Measurements from ENCODE around the gene CAPN2.
A peak's percentile ranks its signal among the peaks of the same experiment; 100 is the strongest.

Gene CAPN2

DNA sequence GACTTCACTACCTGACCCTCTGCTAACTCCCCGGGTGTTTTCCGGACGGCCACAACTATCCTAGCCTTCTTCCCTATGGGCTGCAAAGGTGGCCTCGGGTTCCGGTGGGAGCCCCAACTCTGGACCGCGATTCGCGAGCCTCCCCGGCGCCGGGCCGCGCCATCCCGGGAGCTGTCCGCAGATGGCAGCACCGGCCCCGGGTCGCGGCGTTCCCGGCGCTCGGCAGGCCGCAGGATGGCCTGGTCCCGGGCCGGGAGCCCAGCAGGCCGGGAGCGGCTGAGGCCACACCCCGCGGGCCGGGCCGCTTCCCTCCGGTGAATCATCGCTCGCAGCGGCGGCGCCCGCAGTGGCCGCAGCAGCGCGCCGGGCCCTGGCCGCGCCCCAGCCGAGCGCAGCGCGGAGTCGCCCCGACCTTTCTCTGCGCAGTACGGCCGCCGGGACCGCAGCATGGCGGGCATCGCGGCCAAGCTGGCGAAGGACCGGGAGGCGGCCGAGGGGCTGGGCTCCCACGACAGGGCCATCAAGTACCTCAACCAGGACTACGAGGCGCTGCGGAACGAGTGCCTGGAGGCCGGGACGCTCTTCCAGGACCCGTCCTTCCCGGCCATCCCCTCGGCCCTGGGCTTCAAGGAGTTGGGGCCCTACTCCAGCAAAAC is at the start of gene CAPN2:
Gene CAPN2, plus strand, starts transcription at position 346 of the 656 bp plus-strand sequence. Its CDS starts 102 bp downstream, at position 448.
- H3K27me3 Mint-ChIP-seq = no peaks in the 10 kb centered on the region
- H3K36me3 Mint-ChIP-seq = peaks cover 5% of the 10 kb centered on the region
- peak within 1 kb of the TSS; percentile 68 for H3K27ac Mint-ChIP-seq
- peaks cover 62% of the 10 kb centered on the region for H3K4me1 Mint-ChIP-seq
- H3K4me3 Mint-ChIP-seq = peak within 1 kb of the TSS; percentile 90
- peak; percentile 83 for ATAC-seq
- H3K9me3 Mint-ChIP-seq = no peaks in the 10 kb centered on the region

DNA sequence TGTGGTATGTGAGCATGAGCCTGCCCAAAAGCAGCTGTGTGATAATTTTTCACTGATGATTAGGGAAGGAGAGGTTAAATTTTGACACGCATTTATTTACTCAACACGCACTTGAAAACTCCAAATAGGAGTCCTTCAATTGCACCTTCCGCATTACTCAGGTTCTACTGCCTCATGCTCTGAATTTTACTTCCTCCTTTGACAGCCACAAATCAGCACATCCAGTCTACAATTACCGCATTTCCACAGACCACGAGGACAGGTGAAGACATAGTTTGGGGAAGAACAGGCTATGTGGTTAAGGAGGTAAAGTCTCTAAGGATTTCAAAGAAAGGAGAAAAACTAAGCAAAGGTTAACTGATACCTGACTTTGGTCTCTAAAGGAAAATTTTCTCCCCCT is 49.4 kb upstream of the CAPN2 start:
- ATAC-seq = peak; percentile 52
- Mint-ChIP-seq H3K4me3 (no peak overlapping the region), H3K27me3 (peaks cover 24% of the 10 kb centered on the region), H3K27ac (no peak overlapping the region), H3K36me3 (no peaks in the 10 kb centered on the region), H3K4me1 (peaks cover 8% of the 10 kb centered on the region), H3K9me3 (no peaks in the 10 kb centered on the region)

DNA sequence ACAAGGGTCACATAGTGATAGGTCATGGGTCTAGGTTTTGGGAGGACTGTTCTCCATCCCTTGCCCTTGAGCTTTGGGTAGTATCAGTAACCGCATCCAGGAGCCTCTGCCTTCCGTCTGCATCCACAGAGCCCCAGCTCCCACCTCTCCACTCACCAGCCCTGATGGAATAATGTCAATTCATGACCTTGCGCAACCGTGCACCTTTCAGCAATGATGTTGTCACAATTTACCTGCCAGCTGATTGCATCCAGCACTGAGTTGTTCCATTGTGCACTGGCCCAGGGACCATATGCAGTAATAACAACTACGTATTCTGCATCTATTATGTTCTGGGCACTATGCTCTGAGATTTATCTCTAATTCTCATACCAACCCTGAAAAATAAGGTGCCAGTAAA is 48.2 kb upstream of the CAPN2 start:
- no peak for ATAC-seq
- H3K27me3 Mint-ChIP-seq = peaks cover 22% of the 10 kb centered on the region
- no peaks in the 10 kb centered on the region for H3K36me3 Mint-ChIP-seq
- no peaks in the 10 kb centered on the region for H3K9me3 Mint-ChIP-seq
- H3K27ac Mint-ChIP-seq = no peak overlapping the region
- no peak overlapping the region for H3K4me3 Mint-ChIP-seq
- H3K4me1 Mint-ChIP-seq = peaks cover 8% of the 10 kb centered on the region

DNA sequence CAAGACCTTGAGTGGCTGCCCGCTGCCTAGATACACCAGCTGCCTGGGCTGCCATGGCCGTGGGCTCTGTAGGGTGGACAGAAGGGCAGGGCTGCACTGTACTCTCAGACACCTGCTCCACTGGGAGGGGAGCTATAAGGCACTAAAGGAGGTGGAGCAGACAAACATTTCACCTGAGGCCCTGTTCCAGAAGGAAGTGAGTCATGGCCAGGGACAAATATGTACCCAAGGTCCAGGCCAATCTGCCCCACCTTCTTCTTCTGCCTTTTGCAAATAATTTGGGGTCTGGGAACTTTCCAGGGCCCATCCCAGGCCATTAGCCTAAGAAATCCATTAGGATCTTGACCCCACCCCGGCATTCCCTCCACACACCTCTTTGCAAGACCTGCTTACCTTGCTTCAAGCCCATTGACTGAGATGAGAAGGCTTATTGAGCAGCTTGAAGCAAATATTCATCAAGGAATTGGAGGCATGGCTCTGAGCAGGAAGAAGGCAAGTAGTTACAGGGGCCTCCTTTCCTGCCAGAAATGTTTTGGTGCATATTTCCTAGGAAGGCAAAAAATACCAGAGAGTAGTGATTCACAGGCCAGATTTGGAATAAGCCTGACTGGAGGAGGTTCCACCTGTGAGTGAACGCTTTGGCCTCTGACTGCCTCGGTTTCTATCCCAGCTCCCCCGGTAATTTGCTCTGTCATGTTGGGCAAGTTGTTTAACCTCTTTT is 46.6 kb upstream of the CAPN2 start, which contains the start of gene CAPN8:
Gene CAPN8, minus strand, starts transcription at position 110 of the 721 bp plus-strand sequence. Its CDS starts 55 bp downstream, at position 55.
- Mint-ChIP-seq H3K27me3 (peaks cover 12% of the 10 kb centered on the region), H3K9me3 (no peaks in the 10 kb centered on the region), H3K36me3 (no peaks in the 10 kb centered on the region), H3K4me3 (no peak within 1 kb of the TSS), H3K4me1 (peaks cover 8% of the 10 kb centered on the region), H3K27ac (no peak within 1 kb of the TSS)
- no peak for ATAC-seq

DNA sequence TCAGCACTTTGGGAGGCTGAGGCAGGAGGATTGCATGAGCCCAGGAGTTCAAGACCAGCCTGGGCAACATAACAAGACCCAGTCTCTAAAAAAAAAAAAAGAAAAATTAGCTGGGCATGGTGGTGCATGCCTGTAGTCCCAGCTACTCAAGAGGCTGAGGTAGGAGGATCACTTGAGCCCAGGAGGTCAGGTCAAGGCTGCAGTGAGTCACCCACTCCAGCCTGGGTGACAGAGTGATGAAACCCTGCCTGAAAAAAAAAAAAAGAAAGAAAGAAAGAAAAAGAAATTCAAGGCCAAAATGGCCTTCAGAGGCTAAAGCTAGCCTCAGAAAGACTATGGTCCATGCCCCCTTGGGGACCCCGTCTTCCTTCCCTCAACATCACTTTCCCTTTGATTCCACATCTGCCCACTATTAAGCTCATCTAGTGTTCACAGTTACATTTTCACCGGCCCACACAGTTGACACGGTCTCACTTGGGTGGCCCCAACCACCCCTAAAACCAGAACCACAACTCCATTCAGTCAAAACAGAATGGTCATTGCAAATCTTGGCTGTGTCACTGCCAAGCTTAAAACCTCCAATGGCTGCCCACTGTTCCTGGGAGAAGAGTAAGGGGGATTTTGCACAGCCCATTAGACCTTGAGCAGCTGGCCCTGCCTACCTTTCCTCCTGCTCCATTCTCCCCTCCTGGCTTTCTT is 44.7 kb upstream of the CAPN2 start:
- Mint-ChIP-seq H3K9me3 (peaks cover 6% of the 10 kb centered on the region), H3K27me3 (peaks cover under 1% of the 10 kb centered on the region), H3K36me3 (peaks cover 6% of the 10 kb centered on the region), H3K4me3 (no peak overlapping the region), H3K4me1 (peaks cover 8% of the 10 kb centered on the region), H3K27ac (no peak overlapping the region)
- peak; percentile 78 for ATAC-seq

DNA sequence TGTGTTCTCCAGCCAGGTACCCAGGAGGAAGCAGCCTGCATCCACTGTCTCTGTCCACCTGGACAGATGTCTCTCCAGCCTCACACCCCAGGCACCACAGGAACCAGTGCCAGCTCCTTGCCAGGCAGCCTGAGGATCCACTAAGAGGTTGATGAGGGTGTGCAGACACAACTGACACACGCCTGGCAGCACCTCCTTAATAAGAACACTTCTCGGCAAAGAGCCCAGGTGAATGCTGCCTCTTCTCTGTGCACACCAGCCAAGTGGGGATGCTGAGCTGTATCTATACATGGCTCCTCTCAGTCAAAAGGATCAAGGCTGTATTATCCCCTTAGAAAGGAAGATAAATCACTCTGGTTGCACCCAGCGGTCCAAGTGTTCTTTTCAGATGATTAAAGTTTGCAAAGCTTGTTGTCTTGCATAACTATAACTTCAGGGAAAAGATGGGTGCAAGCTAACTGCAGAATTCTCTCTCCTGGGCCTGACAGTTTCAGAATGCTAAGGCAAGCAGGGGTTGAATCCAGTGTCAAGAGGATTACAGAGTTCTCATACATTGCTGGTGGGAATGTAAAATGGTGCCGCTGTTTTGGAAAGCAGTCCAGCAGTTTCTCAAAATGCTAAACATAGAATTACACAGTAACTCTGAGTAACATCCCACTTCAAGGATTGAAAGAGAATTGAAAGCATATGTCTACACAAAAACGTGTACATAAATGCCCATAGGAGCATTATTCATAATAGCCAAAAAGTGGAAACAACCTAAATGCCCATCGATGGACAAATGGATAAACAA is 43.1 kb upstream of the CAPN2 start:
- Mint-ChIP-seq H3K27ac (no peak overlapping the region), H3K4me1 (peaks cover under 1% of the 10 kb centered on the region), H3K4me3 (no peak overlapping the region), H3K27me3 (no peaks in the 10 kb centered on the region), H3K9me3 (peaks cover 11% of the 10 kb centered on the region), H3K36me3 (peaks cover 6% of the 10 kb centered on the region)
- no peak for ATAC-seq

DNA sequence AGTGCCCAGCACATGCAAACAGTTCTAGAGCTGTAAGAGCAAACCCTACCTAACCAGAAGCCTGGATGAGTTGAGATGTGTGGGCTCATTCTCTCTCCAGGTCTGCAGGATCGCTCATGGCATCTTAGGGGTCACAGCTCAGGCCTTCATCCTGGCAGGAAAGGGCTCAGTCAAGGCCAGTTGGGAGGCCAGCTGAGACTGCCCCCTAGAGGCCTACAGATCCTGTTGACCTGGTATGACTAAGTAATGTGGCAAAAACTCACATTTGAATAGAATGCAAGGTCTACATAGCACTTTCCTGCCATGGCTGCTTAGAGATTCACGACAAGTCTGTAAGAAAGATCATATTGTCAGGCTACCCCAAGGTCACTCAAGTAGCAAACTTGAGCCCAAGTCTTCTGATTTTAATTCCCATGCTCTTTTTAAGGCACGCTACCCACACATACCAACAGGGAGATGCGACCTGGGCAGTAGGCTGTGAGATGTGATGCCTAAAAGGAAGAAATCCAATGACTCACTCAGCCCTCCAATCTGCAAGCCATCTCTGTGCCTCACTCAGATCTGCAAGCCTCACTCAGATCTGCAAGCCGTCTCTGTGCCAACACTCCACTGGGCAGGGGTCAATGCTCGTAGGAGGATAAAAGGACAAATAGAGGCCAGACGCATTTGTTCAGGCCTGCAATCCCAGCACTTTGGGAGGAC is 41.7 kb upstream of the CAPN2 start:
- no peak overlapping the region for H3K4me3 Mint-ChIP-seq
- ATAC-seq = no peak
- H3K27ac Mint-ChIP-seq = no peak overlapping the region
- no peaks in the 10 kb centered on the region for H3K27me3 Mint-ChIP-seq
- H3K36me3 Mint-ChIP-seq = peaks cover 15% of the 10 kb centered on the region
- peaks cover 22% of the 10 kb centered on the region for H3K9me3 Mint-ChIP-seq
- H3K4me1 Mint-ChIP-seq = peaks cover 10% of the 10 kb centered on the region

DNA sequence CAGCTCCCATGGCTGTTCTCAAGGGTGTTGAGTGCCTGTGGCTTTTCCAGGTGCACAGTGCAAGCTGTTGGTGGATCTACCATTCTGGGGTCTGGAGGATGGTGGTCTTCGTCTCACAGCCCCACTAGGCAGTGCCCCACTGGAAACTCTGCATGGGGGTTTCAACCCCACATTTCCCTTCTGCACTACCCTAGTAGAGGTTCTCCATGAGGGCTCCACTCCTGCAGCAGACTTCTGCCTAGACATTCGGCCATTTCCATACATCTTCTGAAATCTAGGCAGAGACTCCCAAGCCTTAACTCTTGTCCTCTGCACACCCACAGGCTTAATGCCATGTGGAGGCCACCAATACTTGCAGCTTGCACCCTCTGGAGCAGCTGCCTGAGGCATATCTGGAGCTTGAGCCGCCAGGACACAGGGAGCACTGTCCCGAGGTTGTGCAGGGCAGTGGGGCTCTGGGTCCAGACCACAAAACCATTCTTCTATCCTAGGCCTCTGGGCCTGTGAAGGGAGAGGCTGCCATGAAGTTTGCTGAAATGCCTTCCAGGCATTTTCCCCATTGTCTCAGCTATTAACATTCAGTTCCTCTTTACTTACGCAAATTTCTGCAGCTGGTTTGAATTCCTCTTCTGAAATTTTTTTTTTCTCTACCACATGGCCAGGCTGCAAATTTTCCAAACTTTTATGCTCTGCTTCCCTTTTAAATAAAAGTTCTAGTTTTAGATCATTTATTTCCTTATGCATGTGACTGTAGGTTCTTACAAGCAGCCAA is 38.0 kb upstream of the CAPN2 start:
- Mint-ChIP-seq H3K36me3 (peaks cover 19% of the 10 kb centered on the region), H3K9me3 (peaks cover 28% of the 10 kb centered on the region), H3K4me3 (no peak overlapping the region), H3K27ac (no peak overlapping the region), H3K4me1 (peaks cover 10% of the 10 kb centered on the region), H3K27me3 (no peaks in the 10 kb centered on the region)
- no peak for ATAC-seq

DNA sequence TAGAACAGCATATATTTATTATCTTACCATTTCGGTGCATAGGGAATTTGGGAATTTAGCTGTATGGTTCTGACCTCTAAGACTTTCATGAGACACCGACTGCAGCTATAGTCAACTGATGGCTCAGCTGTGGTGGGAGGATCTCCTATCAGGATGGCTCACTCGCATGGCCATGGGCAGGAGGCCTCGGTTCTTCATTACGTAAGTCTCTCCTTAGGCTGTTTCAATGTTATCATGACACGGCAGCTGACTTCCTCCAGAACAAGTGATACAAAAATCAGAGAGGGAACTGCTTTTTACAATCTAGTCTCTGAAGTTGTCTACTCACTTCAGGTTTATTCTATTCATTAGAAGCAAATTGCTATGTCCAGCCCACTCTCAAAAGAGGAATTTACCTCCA is 33.5 kb upstream of the CAPN2 start:
- no peak for ATAC-seq

DNA sequence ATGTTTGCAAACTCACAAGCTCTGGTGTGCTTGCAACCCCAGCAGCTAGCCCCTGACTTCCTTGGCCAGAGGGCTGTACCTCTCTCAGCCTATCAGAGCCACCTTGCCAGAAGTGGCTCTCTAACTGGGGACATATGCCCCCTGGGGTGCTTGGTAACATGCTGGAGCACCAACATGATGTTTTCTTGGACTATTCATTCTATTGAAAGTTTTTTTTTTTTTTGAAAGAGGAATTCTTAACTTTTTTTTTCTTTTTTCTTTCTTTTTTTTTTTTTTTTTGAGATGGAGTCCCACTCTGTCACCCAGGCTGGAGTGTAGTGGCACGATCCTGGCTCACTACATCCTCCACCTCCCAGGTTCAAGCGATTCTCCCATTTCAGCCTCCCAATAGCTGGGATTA is 32.2 kb upstream of the CAPN2 start:
- peaks cover 5% of the 10 kb centered on the region for H3K36me3 Mint-ChIP-seq
- no peak overlapping the region for H3K4me3 Mint-ChIP-seq
- H3K9me3 Mint-ChIP-seq = peaks cover 10% of the 10 kb centered on the region
- H3K27ac Mint-ChIP-seq = no peak overlapping the region
- peaks cover 4% of the 10 kb centered on the region for H3K4me1 Mint-ChIP-seq
- peak; percentile 24 for ATAC-seq
- peaks cover 31% of the 10 kb centered on the region for H3K27me3 Mint-ChIP-seq

More for the DNA sequence above, 33.5 kb upstream of the CAPN2 start:
- Mint-ChIP-seq H3K9me3 (peaks cover 17% of the 10 kb centered on the region), H3K4me3 (no peak overlapping the region), H3K36me3 (peaks cover 13% of the 10 kb centered on the region), H3K4me1 (peaks cover 10% of the 10 kb centered on the region), H3K27me3 (peaks cover 28% of the 10 kb centered on the region), H3K27ac (no peak overlapping the region)

DNA sequence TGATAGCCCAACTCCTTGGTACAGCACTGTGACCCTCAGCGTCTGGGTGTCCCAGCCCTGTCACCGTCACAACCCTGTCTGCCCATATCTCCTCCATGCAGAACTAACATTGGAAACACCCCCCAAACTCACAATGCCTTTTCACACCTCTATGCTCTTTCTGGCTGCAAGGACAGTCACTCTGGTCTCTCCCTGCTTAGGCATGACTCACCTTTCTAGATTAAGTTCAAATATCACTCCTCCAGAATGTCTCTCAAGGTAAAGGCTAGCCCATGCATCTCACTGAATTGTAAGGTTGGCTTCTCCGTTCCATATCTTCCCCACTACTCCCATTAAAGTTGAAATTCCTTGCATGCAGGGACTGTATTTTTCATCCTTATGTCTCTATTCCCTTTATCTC is 29.8 kb upstream of the CAPN2 start:
- Mint-ChIP-seq H3K27me3 (peaks cover 38% of the 10 kb centered on the region), H3K9me3 (peaks cover under 1% of the 10 kb centered on the region), H3K36me3 (peaks cover under 1% of the 10 kb centered on the region), H3K27ac (no peak overlapping the region), H3K4me3 (no peak overlapping the region), H3K4me1 (peaks cover 4% of the 10 kb centered on the region)
- no peak for ATAC-seq

DNA sequence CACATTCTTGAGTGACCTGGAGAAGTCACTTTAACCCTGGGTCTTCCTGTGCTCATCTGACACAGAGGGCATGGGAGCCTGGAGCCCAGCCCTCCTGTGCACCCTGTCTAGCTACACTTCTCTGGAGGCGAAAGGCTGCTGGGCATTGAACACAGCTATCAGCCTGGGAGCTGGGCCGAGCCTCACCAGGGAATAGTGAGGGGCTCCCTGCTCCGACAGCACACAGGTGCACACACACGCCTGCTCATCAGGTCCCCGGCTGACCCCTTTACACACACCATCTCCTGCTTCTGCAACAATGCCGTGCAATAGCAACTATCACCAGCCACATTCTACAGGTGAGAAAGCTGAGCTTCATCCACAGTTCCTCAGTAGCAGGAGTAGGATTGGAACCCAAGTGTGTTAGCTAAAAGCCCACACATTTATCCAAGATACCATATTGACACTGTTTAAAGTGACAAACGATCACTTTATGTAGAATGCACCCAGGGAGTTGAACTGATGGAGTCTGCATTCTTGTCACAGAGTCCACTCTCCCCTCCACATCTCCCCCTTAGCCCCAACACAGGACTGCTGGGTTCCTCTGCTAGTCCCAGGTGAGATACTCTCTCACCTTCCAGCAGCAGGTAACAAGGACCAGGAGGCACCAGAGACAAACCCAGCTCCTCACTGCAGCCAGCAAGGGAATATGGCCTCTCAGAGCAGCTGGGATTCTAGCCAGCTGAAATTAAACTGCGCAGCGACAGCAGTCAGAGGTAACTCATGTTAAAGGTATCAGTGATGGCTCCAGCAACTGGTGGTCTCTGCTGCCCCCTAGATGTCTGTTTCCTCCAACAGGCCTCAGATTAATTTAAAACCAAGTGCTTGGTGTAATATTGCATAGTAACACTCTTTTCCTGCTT is 28.5 kb upstream of the CAPN2 start:
- ATAC-seq = peak; percentile 50
- Mint-ChIP-seq H3K9me3 (peaks cover 4% of the 10 kb centered on the region), H3K36me3 (peaks cover 6% of the 10 kb centered on the region), H3K4me3 (no peak overlapping the region), H3K27me3 (peaks cover 51% of the 10 kb centered on the region), H3K27ac (no peak overlapping the region), H3K4me1 (peaks cover 4% of the 10 kb centered on the region)

DNA sequence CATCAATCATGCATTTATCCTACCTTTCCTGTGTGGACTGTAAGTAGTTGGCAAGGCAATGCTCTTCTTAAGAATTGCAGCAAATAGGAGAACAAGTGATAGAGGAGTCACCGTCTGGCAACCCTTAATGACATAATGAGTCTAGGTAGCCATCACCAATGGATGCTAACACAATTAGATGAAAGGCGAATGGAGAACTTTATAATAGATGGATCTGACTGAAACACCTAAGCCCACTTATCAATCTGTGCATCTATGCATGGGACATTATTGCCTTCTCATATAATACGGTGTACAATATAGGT is 27.9 kb upstream of the CAPN2 start:
- Mint-ChIP-seq H3K9me3 (peaks cover 4% of the 10 kb centered on the region), H3K4me3 (no peak overlapping the region), H3K4me1 (peaks cover 4% of the 10 kb centered on the region), H3K27me3 (peaks cover 56% of the 10 kb centered on the region), H3K36me3 (peaks cover 6% of the 10 kb centered on the region), H3K27ac (no peak overlapping the region)
- no peak for ATAC-seq
